Vagina (tissue), 2 donors: Measurements from ENCODE around the gene CAND2.

ENCODE experiments used
- CTCF ChIP-seq, 3 experiments: fragments of 450-650 bp in 2 of 3; fragments of 200-600 bp in 1 of 3; sonication (generic) in 1 of 3; IDR thresholded peaks; one replicate each; pipeline ENCODE4 v1.5.1; 2017 to 2019; ENCODE audit warnings: antibody characterized with exemption in 3 of 3, mild to moderate bottlenecking in 2 of 3, moderate library complexity in 2 of 3
- POLR2A ChIP-seq, 2 donors: fragments of 450-650 bp; IDR thresholded peaks; one replicate each; pipeline ENCODE4 v1.6.1; 2017; ENCODE audit warnings: antibody characterized with exemption in 2 of 2, mild to moderate bottlenecking in 2 of 2, moderate library complexity in 2 of 2

DNA sequence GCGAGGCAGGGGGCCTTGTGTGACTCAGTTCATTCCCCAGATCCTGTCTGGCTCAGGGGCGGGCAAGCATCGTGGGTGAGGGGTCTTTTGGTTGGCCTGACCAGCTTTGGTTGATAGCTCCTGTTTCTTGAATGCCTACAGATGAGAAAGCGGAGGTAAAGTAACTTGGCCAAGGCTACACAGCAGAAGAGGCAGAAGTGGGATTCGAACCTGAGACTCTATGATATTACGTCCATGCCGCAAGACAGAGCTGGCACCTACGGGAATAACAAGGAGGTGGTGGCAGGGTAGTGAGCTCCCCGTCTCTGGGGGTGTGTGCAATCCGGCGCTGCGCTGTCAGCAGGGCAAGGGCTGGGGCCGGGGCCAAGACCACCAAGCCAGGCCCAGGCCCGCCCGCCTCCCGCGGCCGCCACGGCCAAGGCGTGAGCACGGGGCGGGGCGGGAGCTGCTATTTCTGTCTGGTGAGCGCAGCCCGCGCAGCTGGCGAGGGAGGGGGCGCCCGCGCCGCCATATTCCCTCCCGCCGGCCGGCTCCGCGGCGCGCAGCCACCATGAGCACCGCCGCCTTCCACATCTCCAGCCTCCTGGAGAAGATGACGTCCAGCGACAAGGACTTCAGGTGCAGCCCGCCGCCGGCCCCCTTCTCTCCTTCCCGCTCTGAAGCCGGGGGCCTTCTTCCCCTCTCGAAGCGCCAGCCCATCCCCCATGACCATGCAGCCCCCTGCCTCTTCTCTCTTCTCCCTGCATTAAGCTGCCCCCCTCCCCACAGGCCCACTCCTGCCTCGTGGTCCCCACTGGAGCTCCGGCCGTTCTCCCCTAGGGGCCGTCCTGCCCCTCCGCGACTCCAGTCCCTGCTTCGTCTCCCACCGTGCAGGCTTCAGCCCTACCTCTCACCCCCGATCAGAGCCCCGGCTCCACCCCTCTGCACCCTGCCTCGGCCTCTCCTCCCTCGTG is at the start of gene CAND2:
- TF ChIP-seq CTCF (IDR thresholded peaks at IDR 0.05), result no peak
- no peak for TF ChIP-seq POLR2A (IDR thresholded peaks at IDR 0.05)
